Immature natural killer cell (primary cell): ENCODE measurements around the gene CRYBG2. TPM values are rescaled to one million over a fixed set of nuclear protein-coding genes. Genes with fewer than 3 reads are reported as not detected.
"Not testable (repeated sequence)": the region's sequence is repeated elsewhere in the genome, so short reads cannot be mapped to it uniquely, and the experiment has no call there.

Source experiments
- DNase-seq, 3 donors: peaks; one replicate each; pipeline ENCODE4 v3.0.0; 2022; ENCODE audit warnings: mixed read lengths in 1 of 3
- H3K27ac Mint-ChIP-seq, 6 donors: one replicate each; pipeline ENCODE4 v1.8.0; 2020; ENCODE audit warnings: mixed read lengths in 6 of 6, mild to moderate bottlenecking in 5 of 6, inconsistent platforms in 4 of 6, moderate library complexity in 3 of 6
- H3K27me3 Mint-ChIP-seq, 3 donors: one replicate each; pipeline ENCODE4 v1.8.0; 2020 to 2021; ENCODE audit warnings: low read depth in 3 of 3, mild to moderate bottlenecking in 3 of 3, mixed read lengths in 3 of 3, moderate library complexity in 3 of 3, inconsistent platforms in 1 of 3
- H3K36me3 Mint-ChIP-seq, 3 donors: one replicate each; pipeline ENCODE4 v1.8.0; 2020; ENCODE audit warnings: mixed read lengths in 3 of 3, inconsistent platforms in 2 of 3, mild to moderate bottlenecking in 2 of 3
- H3K4me1 Mint-ChIP-seq, 2 donors: one replicate each; pipeline ENCODE4 v1.8.0; 2020; ENCODE audit warnings: inconsistent platforms in 2 of 2, mild to moderate bottlenecking in 2 of 2, mixed read lengths in 2 of 2, moderate library complexity in 1 of 2
- H3K4me3 Mint-ChIP-seq, 5 donors: one replicate each; pipeline ENCODE4 v1.8.0; 2020; ENCODE audit warnings: mild to moderate bottlenecking in 5 of 5, mixed read lengths in 5 of 5, inconsistent platforms in 3 of 5, moderate library complexity in 3 of 5
- H3K9me3 Mint-ChIP-seq, 6 donors: one replicate each; pipeline ENCODE4 v1.8.0; 2020; ENCODE audit warnings: mild to moderate bottlenecking in 6 of 6, mixed read lengths in 6 of 6, inconsistent platforms in 4 of 6, moderate library complexity in 3 of 6
- polyA plus RNA-seq, 3 donors: library from polyadenylated mRNA; unstranded; fragments of 300-500 nt; fragmentation: Illumina TruSeq; gene quantifications; one replicate each; pipeline ENCODE4 v1.2.3, GENCODE V29; 2021

Gene CRYBG2
- polyA plus RNA-seq, 3 donors from 2014 or later = 1.2 to 1.3 TPM; not detected in 1

- Mint-ChIP-seq H3K36me3 (peaks cover 4 to 15% (median 9%) of the 10 kb centered on the region in 3 donors), H3K27me3 (peaks cover 1 to 4% (median 2%) of the 10 kb centered on the region in 3 donors), H3K27ac (peak overlapping the region; percentile 62 to 94 (median 88)), H3K9me3 (no peaks in the 10 kb centered on the region), H3K4me3 (peak overlapping the region; percentile 83 to 97 (median 94)), H3K4me1 (peaks cover 72 to 90% of the 10 kb centered on the region in 2 donors)
- DNase-seq = no peak
These were observed 35.4 kb downstream of the CRYBG2 start for GRCh38 chr1:26318338-26319064.

- Mint-ChIP-seq H3K36me3 (peaks cover 4 to 9% (median 7%) of the 10 kb centered on the region in 3 donors), H3K9me3 (no peaks in the 10 kb centered on the region), H3K27me3 (peaks cover 1 to 4% (median 3%) of the 10 kb centered on the region in 3 donors), H3K27ac (peak within 1 kb of the TSS; percentile 62 to 94 (median 88)), H3K4me1 (peaks cover 79 to 97% of the 10 kb centered on the region in 2 donors), H3K4me3 (peak within 1 kb of the TSS; percentile 83 to 97 (median 94))
- peak; percentile 39 to 44 (median 39) for DNase-seq
These were observed 36.2 kb downstream of the CRYBG2 start, which contains the start of gene CD52 for GRCh38 chr1:26317612-26318337. CD52 (plus strand) TSS chr1:26317958; CDS start chr1:26318018, 60 bp downstream.

- Mint-ChIP-seq H3K4me1 (peaks cover 79 to 94% of the 10 kb centered on the region in 2 donors), H3K9me3 (no peaks in the 10 kb centered on the region), H3K27me3 (peaks cover 1 to 3% (median 2%) of the 10 kb centered on the region in 3 donors)
These were observed 36.8 kb downstream of the CRYBG2 start for GRCh38 chr1:26317146-26317545.

DNA sequence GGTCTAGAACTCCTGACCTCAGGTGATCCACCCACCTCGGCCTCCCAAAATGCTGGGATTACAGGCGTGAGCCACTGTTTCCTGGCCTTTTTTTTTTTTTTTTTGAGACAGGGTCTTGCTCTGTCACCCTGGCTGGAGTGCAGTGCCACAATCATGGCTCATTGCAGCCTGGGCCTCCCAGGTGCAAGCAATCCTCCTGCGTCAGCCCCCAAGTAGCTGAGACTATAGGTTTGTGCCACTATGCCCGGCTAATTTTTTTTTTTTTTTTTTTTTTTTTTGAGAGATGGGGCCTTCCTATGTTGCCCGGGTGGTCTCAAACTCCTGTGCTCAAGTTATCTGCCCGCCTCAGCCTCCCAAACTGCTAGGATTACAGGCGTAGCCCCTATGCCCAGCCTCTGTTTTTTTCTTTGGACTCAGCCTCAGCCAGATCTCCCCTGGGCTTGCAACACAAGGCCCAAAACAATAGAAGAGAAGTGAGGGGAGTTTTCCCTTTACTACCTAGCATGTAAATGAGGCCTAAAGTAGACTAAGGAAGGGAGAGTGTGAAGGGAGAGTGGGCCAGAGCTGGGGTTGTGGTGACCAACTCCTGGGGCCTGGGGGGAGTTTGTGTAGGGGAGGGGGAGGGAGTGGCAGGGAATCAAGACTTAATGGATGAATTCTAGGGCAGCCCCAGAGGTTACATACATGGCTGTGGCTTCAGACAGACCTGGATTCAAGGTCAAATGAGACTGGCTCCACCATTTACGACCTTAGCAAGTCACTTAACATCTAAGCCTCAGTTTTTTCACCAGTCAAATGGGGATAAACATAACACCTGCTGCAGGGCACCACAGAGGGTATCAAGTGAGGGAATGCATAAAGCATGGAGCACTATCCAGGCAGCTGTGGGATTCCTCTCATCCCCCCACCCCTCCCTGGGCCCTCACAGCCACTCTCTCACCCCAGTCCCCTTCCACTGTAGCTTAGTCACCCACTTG lies 37.8 kb downstream of the CRYBG2 start:
- Mint-ChIP-seq H3K9me3 (no peaks in the 10 kb centered on the region), H3K27ac (peak overlapping the region; percentile 26 to 85 (median 76)), H3K4me1 (peaks cover 77 to 92% of the 10 kb centered on the region in 2 donors), H3K36me3 (peaks cover 0 to 3% (median under 1%) of the 10 kb centered on the region in 3 donors), H3K27me3 (peaks cover 1 to 3% (median 2%) of the 10 kb centered on the region in 3 donors), H3K4me3 (peak overlapping the region in 4 of 5 donors; percentile 33 to 49 (median 42))
- no peak for DNase-seq

More at GRCh38 chr1:26317146-26317545, 36.8 kb downstream of the CRYBG2 start:
- DNase-seq = no peak
- Mint-ChIP-seq H3K27ac (peak overlapping the region; percentile 23 to 94 (median 88)), H3K4me3 (peak overlapping the region; percentile 83 to 97 (median 94)), H3K36me3 (peaks cover 4 to 9% (median 6%) of the 10 kb centered on the region in 3 donors)

- peaks cover 64 to 77% of the 10 kb centered on the region in 2 donors for H3K4me1 Mint-ChIP-seq
These were observed 39.4 kb downstream of the CRYBG2 start for GRCh38 chr1:26314501-26314900.

GRCh38 chr1:26307966-26308899 lies 45.7 kb downstream of the CRYBG2 start:
- H3K4me3 Mint-ChIP-seq, H3K36me3 Mint-ChIP-seq, H3K9me3 Mint-ChIP-seq, DNase-seq, H3K27me3 Mint-ChIP-seq: not testable (repeated sequence)
- Mint-ChIP-seq H3K4me1 (peaks cover 21 to 40% of the 10 kb centered on the region in 2 donors), H3K27ac (peak overlapping the region in 4 of 6 donors; percentile 4 to 66 (median 42))

More at GRCh38 chr1:26314501-26314900, 39.4 kb downstream of the CRYBG2 start:
- peaks cover 0 to 3% (median 2%) of the 10 kb centered on the region in 3 donors for H3K27me3 Mint-ChIP-seq
- H3K4me3 Mint-ChIP-seq = peak overlapping the region; percentile 59 to 86 (median 70)
- peaks cover 0 to 3% (median 0%) of the 10 kb centered on the region in 3 donors for H3K36me3 Mint-ChIP-seq
- peak overlapping the region; percentile 45 to 90 (median 82) for H3K27ac Mint-ChIP-seq
- no peak for DNase-seq
- no peaks in the 10 kb centered on the region for H3K9me3 Mint-ChIP-seq

DNA sequence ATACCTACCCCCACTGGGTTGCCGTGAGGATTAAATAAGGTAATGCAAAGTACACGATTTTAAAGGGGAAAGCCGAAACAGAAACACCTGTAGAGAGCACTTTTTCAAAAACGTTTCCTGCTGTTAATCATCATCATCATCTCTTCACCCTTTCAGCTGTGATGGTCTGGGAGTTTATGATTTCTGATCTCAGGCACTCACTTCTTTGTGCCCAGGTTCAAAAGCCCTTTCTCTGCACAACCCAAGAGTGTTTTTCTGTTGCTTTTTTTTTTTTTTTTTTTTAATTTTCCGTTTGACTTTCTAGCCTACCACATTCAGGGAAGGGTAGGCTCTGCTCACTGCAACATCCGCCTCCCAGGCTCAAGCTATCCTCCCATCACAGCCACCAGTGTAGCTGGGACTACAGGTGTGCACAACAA lies 46.6 kb downstream of the CRYBG2 start:
- Mint-ChIP-seq H3K27me3 (peaks cover 2 to 5% (median 5%) of the 10 kb centered on the region in 3 donors), H3K4me3 (peak overlapping the region in 3 of 5 donors; percentile 95 to 98 (median 98)), H3K36me3 (no peaks in the 10 kb centered on the region), H3K4me1 (peaks cover 17 to 33% of the 10 kb centered on the region in 2 donors), H3K27ac (peak overlapping the region in 4 of 6 donors; percentile 53 to 74 (median 64)), H3K9me3 (no peaks in the 10 kb centered on the region)
- no peak for DNase-seq

DNA sequence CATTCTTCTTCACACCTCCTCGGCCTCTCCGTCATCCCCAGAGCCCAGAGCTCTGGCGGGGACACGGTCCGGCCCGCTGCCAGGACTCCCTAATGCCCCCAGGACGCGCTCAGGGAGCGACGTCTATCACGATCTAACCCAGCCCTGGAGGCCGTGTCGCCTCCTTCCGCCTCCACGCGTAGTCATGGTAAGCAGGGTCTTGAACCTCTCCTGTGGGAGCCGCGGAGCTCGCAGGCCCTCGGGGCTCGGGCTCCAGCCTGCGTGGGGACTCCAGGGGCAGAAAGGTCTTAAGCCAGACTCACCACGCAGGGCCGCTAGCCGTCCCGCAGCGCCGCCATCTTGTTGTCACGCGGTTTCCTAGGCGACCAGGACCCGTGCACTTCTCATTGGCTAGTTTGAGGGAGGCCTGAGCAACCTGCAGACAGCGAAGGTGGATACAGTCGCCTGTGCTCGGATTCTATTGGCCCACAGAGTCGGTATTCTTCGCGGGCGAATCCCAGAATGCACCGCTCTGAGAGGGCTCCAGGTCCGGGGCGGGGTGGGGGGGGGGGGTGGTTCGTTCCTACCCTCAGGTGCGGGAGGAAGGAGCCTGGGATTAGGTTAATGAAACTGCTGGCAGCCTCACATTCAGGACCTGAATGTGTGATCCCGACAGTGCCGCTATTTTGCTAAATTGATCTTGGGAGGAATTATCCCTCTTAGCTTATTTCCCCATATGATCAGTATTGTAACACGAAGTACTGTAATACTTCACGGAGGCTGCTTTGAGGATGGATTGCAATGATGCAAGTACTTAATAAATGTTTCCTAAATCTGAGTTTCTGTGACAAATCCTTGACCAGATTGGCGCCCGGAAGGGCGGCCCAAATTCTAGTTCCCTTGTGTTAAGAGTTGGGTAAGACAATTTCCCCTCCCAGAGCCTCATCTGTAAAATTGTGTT lies 47.4 kb downstream of the CRYBG2 start, which contains the start of gene UBXN11:
TSS of gene UBXN11 (minus strand) at position 347 of the 940 bp plus-strand sequence. CDS start 3,753 bp downstream, outside the sequence.
- H3K4me1 Mint-ChIP-seq = peaks cover 13 to 26% of the 10 kb centered on the region in 2 donors
- no peaks in the 10 kb centered on the region for H3K9me3 Mint-ChIP-seq
- peak within 1 kb of the TSS; percentile 85 to 95 (median 94) for H3K27ac Mint-ChIP-seq
- no peaks in the 10 kb centered on the region for H3K36me3 Mint-ChIP-seq
- DNase-seq = peak; percentile 90 to 91 (median 91)
- H3K27me3 Mint-ChIP-seq = peaks cover 2 to 5% (median 5%) of the 10 kb centered on the region in 3 donors
- H3K4me3 Mint-ChIP-seq = peak within 1 kb of the TSS; percentile 95 to 98 (median 98)

DNA sequence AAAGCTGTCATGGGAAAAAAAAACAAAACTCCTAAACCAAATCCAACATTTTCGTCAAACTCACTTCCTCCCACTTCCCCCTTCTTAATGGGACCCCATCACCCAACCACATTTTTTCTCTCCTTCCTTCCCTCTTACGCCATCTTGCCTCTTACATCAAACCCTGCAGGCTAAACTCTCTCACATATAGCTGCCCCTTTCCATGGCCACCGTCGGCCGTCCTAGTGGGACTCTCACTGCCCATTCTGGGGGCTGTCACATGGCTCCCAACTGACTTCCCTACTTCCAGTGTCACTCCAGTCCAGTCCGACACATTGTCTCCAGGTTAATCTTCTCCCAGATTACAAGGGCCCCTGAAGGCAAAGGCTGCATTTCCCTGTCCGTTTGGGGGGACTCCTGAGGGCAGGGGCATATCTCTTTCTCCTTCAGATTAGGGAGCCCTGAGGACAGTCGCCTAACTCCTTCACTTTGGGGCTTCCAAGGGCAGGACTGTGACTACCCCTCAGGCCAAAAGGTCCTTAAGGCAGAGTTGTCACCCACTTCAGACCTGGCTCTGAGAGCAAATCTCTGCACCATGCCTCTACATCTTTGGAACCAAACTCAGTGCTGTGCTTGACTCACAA lies 48.2 kb downstream of the CRYBG2 start:
- H3K9me3 Mint-ChIP-seq = no peaks in the 10 kb centered on the region
- H3K4me3 Mint-ChIP-seq = peak overlapping the region; percentile 95 to 98 (median 98)
- H3K4me1 Mint-ChIP-seq = peaks cover 13 to 25% of the 10 kb centered on the region in 2 donors
- peak overlapping the region; percentile 85 to 95 (median 94) for H3K27ac Mint-ChIP-seq
- H3K36me3 Mint-ChIP-seq = no peaks in the 10 kb centered on the region
- peaks cover 2 to 5% (median 5%) of the 10 kb centered on the region in 3 donors for H3K27me3 Mint-ChIP-seq
- no peak for DNase-seq

DNA sequence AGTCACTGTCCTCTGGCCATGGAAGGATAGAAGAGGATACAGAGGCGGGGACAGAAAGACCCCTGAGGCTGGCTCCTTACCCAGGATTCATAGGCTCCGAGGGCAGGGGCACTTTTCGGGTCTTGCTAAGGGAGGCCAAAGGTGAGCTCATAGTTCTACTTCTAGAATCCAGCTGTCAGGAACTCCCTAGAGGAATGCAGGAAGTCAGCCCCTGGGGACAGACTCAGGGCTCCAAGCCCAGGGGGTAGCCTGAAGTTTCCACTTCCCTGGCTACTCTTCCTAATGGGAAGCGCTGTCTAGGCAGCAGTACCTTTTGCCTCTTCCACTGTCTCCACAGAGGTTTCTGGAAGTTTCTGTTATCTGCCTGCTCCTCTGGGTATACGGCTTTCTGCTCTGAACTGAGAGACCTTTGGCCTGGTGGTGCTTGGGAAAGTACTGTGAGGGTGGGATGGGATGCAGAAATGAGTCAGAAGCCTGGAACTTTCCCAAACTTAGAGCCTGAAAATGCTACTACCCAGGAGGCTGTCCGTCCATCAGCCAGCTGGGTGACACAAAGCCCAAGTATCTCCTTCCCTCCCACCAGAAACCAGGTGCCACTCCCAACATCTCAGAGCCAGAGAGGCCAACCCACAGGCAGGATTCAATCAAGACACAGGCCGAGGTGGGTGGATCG lies 51.1 kb downstream of the CRYBG2 start:
- Mint-ChIP-seq H3K36me3 (peaks cover 0 to 3% (median 0%) of the 10 kb centered on the region in 3 donors), H3K9me3 (no peaks in the 10 kb centered on the region), H3K4me1 (peaks cover 15 to 25% of the 10 kb centered on the region in 2 donors), H3K4me3 (no peak overlapping the region), H3K27ac (no peak overlapping the region), H3K27me3 (peaks cover 2 to 5% (median 5%) of the 10 kb centered on the region in 3 donors)
- DNase-seq = no peak
